Retina (tissue), 1 donor: ENCODE results near the gene DNAH11.
"Not testable (repeated sequence)": the region's sequence is repeated elsewhere in the genome, so short reads cannot be mapped to it uniquely, and the experiment has no call there.

Experiments used
- DNase-seq: peaks from one replicate; pipeline ENCODE4 v3.0.0-alpha.2; 2016

The DNAH11 gene

GRCh38 chr7:21805791-21806190 is 263.0 kb downstream of the DNAH11 start:
- DNase-seq = no peak

GRCh38 chr7:21806388-21806787 is 263.5 kb downstream of the DNAH11 start:
- DNase-seq = no peak

GRCh38 chr7:21819048-21819447 is 276.2 kb downstream of the DNAH11 start:
- no peak for DNase-seq

- DNase-seq = no peak
These were observed 286.0 kb downstream of the DNAH11 start for GRCh38 chr7:21828841-21829240.

GRCh38 chr7:21829731-21830130 is 286.9 kb downstream of the DNAH11 start:
- no peak for DNase-seq

- no peak for DNase-seq
These were observed 301.9 kb downstream of the DNAH11 start for GRCh38 chr7:21844742-21845141.

DNA sequence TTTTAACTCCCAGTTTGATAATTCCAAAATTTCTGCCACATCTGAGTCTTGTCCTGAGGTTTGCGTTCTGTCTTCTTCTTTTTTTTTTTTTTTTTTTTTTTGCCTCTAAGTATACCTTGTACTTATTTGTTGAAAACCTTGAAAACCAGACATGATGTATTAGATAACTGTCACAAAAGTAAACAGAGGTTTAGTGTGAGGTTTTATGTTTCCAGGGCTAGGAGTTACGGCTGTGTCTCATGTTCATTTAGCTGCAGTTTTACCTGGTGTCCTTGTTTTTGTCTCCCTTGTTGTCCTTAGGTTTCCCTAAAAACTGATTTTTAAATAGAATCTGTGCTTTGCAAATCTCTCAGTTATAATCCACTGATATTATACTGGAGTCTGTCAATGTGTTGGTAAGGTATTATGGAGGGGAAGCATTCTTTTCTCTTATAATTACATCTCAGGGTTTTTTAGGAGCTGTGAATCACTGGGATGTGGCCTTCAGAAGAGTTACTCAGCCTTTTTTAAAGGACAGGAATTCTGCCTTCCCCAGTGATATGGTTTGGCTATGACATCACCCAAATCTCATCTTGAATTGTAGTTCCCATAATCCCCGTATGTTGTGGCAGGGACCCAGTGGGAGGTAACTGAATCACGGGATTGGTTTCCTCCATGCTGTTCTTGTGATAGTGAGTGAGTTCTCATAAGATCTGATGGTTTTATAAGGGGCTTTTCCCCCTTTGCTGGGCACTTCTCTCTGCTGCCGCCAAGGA is 307.9 kb downstream of the DNAH11 start:
- no peak for DNase-seq

DNA sequence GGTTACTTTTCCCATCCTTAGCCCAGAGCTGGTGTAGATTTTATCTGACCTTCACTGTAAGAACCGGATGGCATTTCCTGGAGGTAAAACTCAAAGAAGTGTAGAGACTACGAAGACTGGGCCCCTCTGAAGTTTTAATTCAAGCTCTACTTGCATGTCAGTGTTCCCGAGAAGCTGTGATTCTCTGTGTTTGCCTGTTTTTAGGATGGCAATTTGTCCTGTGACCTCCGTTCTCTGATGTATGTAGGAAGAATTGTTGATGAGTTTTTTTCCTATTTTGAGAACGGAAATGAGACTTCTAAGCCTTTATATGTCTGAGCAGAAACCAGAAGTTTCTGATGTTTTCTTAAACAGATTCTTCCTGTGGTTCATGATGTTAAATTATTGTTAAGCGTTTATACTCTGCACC is 308.7 kb downstream of the DNAH11 start:
- DNase-seq = no peak

GRCh38 chr7:21865631-21866204 is 322.9 kb downstream of the DNAH11 start:
- not testable (repeated sequence) for DNase-seq

- DNase-seq = no peak
These were observed 323.9 kb downstream of the DNAH11 start for GRCh38 chr7:21866731-21867130.

- DNase-seq = no peak
These were observed 324.4 kb downstream of the DNAH11 start for GRCh38 chr7:21867226-21867625.

DNA sequence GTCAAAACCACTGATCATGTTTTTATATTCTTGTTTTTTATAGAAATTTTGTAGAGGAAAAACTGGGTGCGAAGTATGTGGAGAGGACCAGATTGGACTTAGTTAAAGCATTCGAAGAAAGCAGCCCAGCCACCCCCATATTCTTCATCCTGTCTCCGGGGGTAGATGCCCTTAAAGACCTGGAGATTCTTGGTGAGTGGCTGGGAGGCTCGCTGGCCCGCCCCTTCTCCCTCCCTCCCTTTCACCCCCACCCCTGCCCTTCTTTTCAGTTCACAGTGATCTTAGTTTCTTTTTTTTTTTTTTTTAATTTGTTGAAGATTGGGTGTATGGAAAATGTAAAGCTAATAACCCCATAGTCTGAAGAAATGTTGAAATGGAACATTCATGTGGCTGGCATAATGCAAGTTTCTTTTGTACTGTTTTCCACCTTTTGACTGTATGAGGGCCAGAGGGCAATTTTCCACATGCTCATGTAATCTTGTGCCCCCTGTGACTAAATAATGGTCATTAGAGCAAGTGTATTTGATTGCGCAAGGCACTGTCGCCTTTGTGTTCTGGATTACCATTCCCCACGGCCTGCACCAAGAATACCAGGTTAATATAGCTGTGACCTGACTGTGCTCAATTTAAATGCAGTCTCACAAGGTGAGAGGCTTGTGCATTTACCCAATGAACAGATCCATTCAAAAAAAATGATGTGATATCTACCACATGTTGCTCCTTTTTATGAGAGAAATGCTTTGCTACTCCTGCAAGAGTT is 325.2 kb downstream of the DNAH11 start:
- DNase-seq = no peak

- no peak for DNase-seq
These were observed 325.7 kb downstream of the DNAH11 start for GRCh38 chr7:21868576-21868850.

DNA sequence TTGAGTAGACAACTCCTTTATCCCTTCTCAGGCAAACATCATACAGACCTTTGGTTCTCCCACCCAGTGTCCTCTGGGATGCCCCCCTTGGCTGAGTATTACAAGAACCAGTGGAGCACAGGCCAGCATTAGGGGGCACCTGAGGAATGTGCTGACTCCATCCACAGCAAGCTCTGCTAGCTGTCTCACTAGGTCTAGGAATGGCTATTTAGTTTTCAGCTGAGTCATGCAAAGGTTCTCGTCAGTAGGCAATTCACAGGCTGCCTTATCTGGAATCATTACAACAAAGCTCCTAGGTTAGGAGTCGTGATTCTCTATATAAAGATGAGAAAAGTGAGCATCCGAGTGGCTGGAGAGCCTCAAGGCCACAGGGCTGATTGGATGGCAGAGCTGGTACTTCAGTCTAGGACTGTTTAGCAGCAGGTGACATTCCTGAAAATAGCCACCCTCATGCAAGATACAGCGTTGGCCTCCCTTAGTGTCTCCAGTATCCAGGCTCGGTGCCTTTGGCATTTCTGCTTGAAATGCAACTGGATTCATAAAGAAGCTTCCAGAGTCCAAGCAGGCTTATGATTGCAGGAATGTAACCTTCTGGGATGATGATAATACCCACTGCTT is 327.1 kb downstream of the DNAH11 start:
- DNase-seq = no peak

GRCh38 chr7:21883069-21883468 is 340.2 kb downstream of the DNAH11 start:
- DNase-seq = no peak

GRCh38 chr7:21883501-21883900 is 340.7 kb downstream of the DNAH11 start:
- DNase-seq = not testable (repeated sequence)

- no peak for DNase-seq
These were observed 341.7 kb downstream of the DNAH11 start for GRCh38 chr7:21884496-21884895.

DNA sequence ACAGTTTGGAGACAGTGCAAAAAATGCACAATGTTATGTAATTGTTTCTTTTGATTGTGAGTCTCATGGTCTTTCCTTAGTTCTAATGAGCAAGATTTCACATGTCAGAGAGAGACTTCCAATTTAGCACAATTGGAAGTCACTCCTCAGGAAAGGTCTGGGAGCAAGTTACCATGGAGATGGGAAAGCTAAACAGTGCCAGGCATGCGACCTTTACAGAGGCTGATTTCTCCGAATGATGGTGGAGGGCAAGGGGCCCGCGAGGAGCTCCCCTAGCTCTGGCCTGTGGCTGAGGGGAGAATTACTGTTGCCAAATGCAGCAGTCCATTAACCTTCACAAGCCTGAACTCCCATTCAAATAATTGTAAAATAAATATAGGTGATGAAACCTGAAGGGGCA is 343.6 kb downstream of the DNAH11 start:
- peak; percentile 19 for DNase-seq

GRCh38 chr7:21887353-21887752 is 344.5 kb downstream of the DNAH11 start:
- no peak for DNase-seq

GRCh38 chr7:21887779-21888178 is 344.9 kb downstream of the DNAH11 start:
- no peak for DNase-seq

DNA sequence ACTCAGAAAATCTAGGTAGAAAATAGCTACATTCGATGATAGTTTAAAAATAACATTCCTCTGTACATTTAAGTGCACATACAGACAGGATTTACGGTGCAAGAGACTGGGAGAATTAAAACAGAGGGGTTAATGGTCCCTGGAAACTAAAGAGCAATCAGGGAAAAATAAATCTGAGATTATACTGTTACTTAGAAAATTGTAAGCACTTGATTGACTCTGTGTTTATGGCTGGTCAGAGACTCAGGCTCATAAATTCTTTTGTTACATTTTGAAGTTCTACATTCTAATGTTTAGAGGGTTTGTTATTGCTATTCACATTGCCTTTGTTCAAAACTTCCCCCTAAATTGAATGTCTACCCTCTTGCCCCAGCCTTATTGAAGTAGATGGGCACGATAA is 348.5 kb downstream of the DNAH11 start:
- DNase-seq = no peak

GRCh38 chr7:21893401-21893800 is 350.6 kb downstream of the DNAH11 start:
- DNase-seq = no peak

DNA sequence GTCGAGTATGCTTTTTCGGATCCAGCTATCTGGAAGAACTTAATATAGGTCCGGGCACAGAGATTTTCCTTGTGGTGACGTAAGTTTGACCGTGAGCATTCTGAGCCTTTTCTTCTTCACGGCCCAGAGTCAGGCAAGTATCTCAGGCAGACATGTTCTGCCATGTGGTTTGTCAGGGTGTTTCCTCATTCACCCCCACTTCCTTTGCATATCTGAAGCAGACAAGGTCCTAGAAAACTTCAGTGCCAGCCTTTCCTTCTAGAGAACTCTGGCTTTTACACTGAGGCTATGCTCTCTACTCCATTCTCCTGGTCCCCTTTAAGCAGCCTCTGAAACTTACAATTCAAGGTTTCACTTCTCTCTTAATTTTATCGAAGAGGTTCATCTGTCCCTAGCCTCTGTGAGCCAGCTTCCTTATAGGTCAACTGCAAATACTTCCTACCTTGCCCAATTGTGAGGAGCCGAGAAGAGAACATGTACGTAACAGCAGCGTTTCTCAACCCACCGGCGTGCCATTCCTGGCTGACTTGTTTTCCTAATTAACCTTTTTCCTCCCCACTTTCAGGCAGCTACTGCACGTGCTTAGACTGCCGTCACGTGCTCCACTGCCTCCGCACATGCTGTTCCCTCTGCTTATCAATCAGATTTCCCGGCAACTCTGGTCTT is 355.6 kb downstream of the DNAH11 start:
- DNase-seq = no peak
